ENCODE data around the gene AGBL1. TPM values are rescaled to one million over a fixed set of nuclear protein-coding genes. Genes with fewer than 3 reads are reported as not detected.

AGBL1 gene
- total and polyA plus RNA-seq, 2 experiments from 2014 or later: 0.03 TPM; not detected in 1

GRCh38 chr15:86403221-86403620 lies 323.6 kb downstream of the AGBL1 start (continued):
- TF ChIP-seq ZNF462 (CRISPR knock-in tag; IDR thresholded peaks at IDR 0.05) (no peak), STAT1 (IDR thresholded peaks at IDR 0.05; ENCODE audit: unreplicated experiment) (no peak)

GRCh38 chr15:86403914-86404583 lies 324.4 kb downstream of the AGBL1 start:
- Histone ChIP-seq H3K27ac (ENCODE audit: low read depth) (no peak overlapping the region), H3K4me2 (no peak overlapping the region), H3K9me2 (ENCODE audit: insufficient read depth) (peaks cover 7% of the 10 kb centered on the region), H2AFZ (no peak overlapping the region), H4K20me1 (replicated peaks; ENCODE audit: insufficient read depth) (no peaks in the 10 kb centered on the region), H3K4me1 (ENCODE audit: insufficient read depth) (peaks cover 19% of the 10 kb centered on the region), H3K79me2 (replicated peaks; ENCODE audit: insufficient read depth) (no peaks in the 10 kb centered on the region), H3F3A (replicated peaks; ENCODE audit: low read depth) (no peaks in the 10 kb centered on the region), H3K27me3 (ENCODE audit: insufficient read depth) (no peaks in the 10 kb centered on the region), H3K36me3 (ENCODE audit: insufficient read depth) (no peaks in the 10 kb centered on the region), H3K4me3 (no peak overlapping the region)
- Mint-ChIP-seq H3K4me1 (peaks cover 21% of the 10 kb centered on the region; the same call in 2 of the 3 replicates), H3K27me3 (ENCODE audit: insufficient read depth, low read depth, poor library complexity) (no peaks in the 10 kb centered on the region), H3K4me3 (no peak overlapping the region), H3K27ac (no peak overlapping the region), H3K9me3 (no peaks in the 10 kb centered on the region), H3K36me3 (ENCODE audit: low read depth) (no peaks in the 10 kb centered on the region)
- ATAC-seq: no peak
- DNase-seq (ENCODE audit: low spot score): no peak
- no peak for TF ChIP-seq POLR2AphosphoS5 (IDR thresholded peaks at IDR 0.05; ENCODE audit: low read depth)
- TF ChIP-seq NANOG (IDR thresholded peaks at IDR 0.05; ENCODE audit: borderline replicate concordance): no peak
- no peak for TF ChIP-seq ZNF331 (CRISPR knock-in tag; IDR thresholded peaks at IDR 0.05; ENCODE audit: low read depth)
- no peak for TF ChIP-seq ZNF462 (CRISPR knock-in tag; IDR thresholded peaks at IDR 0.05)

Measured in GM23338 (cell line).